Mesenchymal stem cell (in vitro differentiated cells and primary cell): ENCODE results near the gene TRAF2.

Source experiments
- DNase-seq: peaks from one replicate; pipeline ENCODE4 v3.0.0-alpha.2; 2013
- H2AFZ ChIP-seq: one replicate; pipeline ENCODE4 v1.6.1; 2013; ENCODE audit warnings: low read depth, mild to moderate bottlenecking, control low read depth, inconsistent platforms, low read length, moderate library complexity
- H2AK5ac ChIP-seq: 2 replicates; pipeline ENCODE4 v1.6.1; 2013; ENCODE audit warnings: low read length, moderate library complexity, mild to moderate bottlenecking, inconsistent platforms; ENCODE audit not compliant: severe bottlenecking
- H2BK120ac ChIP-seq: one replicate; pipeline ENCODE4 v1.6.1; 2013; ENCODE audit warnings: low read depth, mild to moderate bottlenecking, inconsistent platforms, low read length, moderate library complexity
- H2BK12ac ChIP-seq, 2 experiments: one replicate each; pipeline ENCODE4 v1.6.1; 2013; ENCODE audit warnings: inconsistent platforms in 2 of 2, low read length in 2 of 2, mild to moderate bottlenecking in 2 of 2, moderate library complexity in 2 of 2, control low read depth in 1 of 2
- H2BK15ac ChIP-seq: one replicate; pipeline ENCODE4 v1.6.1; 2013; ENCODE audit warnings: mild to moderate bottlenecking, low read depth, inconsistent platforms; ENCODE audit not compliant: poor library complexity, severe bottlenecking
- H2BK5ac ChIP-seq: 2 replicates; pipeline ENCODE4 v1.6.1; 2013; ENCODE audit warnings: low read depth, mild to moderate bottlenecking, low read length, control low read depth, inconsistent platforms; ENCODE audit not compliant: poor library complexity, severe bottlenecking
- H3K14ac ChIP-seq, 2 experiments: one replicate each; pipeline ENCODE4 v1.6.1; 2013; ENCODE audit warnings: inconsistent platforms in 2 of 2, low read length in 2 of 2, control low read depth in 1 of 2, mild to moderate bottlenecking in 1 of 2, moderate library complexity in 1 of 2
- H3K18ac ChIP-seq, 2 experiments: one replicate each; pipeline ENCODE4 v1.6.1; 2013; ENCODE audit warnings: inconsistent platforms in 2 of 2, low read length in 2 of 2, control low read depth in 1 of 2, low read depth in 1 of 2, mild to moderate bottlenecking in 1 of 2
- H3K23ac ChIP-seq, 2 experiments: one replicate each; pipeline ENCODE4 v1.6.1; 2013; ENCODE audit warnings: inconsistent platforms in 2 of 2, low read length in 2 of 2, mild to moderate bottlenecking in 2 of 2, moderate library complexity in 2 of 2, control low read depth in 1 of 2
- H3K27ac ChIP-seq: 2 replicates; pipeline ENCODE4 v1.5.1; 2013; ENCODE audit warnings: mild to moderate bottlenecking, moderate library complexity, low read length, control low read depth, inconsistent platforms; ENCODE audit not compliant: poor library complexity, severe bottlenecking
- H3K27me3 ChIP-seq, 2 experiments: 2 replicates each; pipeline versions ENCODE4 v1.6.1 to v1.7.0; 2013; ENCODE audit warnings: low read length in 2 of 2, mild to moderate bottlenecking in 2 of 2, moderate library complexity in 2 of 2, control low read depth in 1 of 2, inconsistent platforms in 1 of 2; ENCODE audit not compliant: control insufficient read depth in 1 of 2, insufficient read depth in 1 of 2
- H3K36me3 ChIP-seq, 2 experiments: 2 replicates each; pipeline versions ENCODE4 v1.6.1 to v1.7.0; 2013; ENCODE audit warnings: low read length in 2 of 2, control low read depth in 1 of 2, inconsistent platforms in 1 of 2, low read depth in 1 of 2, mild to moderate bottlenecking in 1 of 2; ENCODE audit not compliant: insufficient read depth in 2 of 2, control insufficient read depth in 1 of 2
- H3K4ac ChIP-seq, 2 experiments: one replicate each; pipeline ENCODE4 v1.6.1; 2013; ENCODE audit warnings: inconsistent platforms in 2 of 2, low read length in 2 of 2, mild to moderate bottlenecking in 2 of 2, moderate library complexity in 2 of 2, control low read depth in 1 of 2, low read depth in 1 of 2
- H3K4me1 ChIP-seq: 2 replicates; pipeline ENCODE4 v1.6.1; 2013; ENCODE audit warnings: low read depth, low read length, control low read depth; ENCODE audit not compliant: control insufficient read depth, insufficient read depth
- H3K4me2 ChIP-seq: 2 replicates; pipeline ENCODE4 v1.6.1; 2013; ENCODE audit warnings: low read length, mild to moderate bottlenecking, inconsistent platforms; ENCODE audit not compliant: poor library complexity, severe bottlenecking
- H3K4me3 ChIP-seq, 2 experiments: 2 replicates each; pipeline versions ENCODE4 v1.5.1 to v1.7.0; 2013; ENCODE audit warnings: low read length in 2 of 2, mild to moderate bottlenecking in 2 of 2, control low read depth in 1 of 2, low read depth in 1 of 2; ENCODE audit not compliant: insufficient read depth in 1 of 2
- H3K79me1 ChIP-seq: replicated peaks from 2 replicates; pipeline ENCODE4 v1.6.1; 2013; ENCODE audit warnings: mild to moderate bottlenecking, control low read depth, low read length, inconsistent platforms; ENCODE audit not compliant: poor library complexity, severe bottlenecking
- H3K9ac ChIP-seq: 2 replicates; pipeline ENCODE4 v1.7.0; 2013; ENCODE audit warnings: mild to moderate bottlenecking, low read length, moderate library complexity
- H3K9me3 ChIP-seq: 2 replicates; pipeline ENCODE4 v1.7.0; 2013; ENCODE audit warnings: mild to moderate bottlenecking, low read length; ENCODE audit not compliant: control insufficient read depth
- H4K8ac ChIP-seq: one replicate; pipeline ENCODE4 v1.6.1; 2013; ENCODE audit warnings: inconsistent platforms, mild to moderate bottlenecking, low read length, moderate library complexity
- H4K91ac ChIP-seq: one replicate; pipeline ENCODE4 v1.6.1; 2013; ENCODE audit warnings: mild to moderate bottlenecking, low read length, inconsistent platforms
- WGBS: methylation state at CpG from one replicate; pipeline ENCODE4 v1.1.7; 2013; ENCODE audit warnings: mixed read lengths; 5-methylcytosine and 5-hydroxymethylcytosine counted together

Gene TRAF2

GRCh38 chr9:136947955-136948510 is 61.7 kb downstream of the TRAF2 start:
- WGBS: 63% methylated on average over 13 of the region's 15 CpGs
- no peak overlapping the region for H2AFZ ChIP-seq

DNA sequence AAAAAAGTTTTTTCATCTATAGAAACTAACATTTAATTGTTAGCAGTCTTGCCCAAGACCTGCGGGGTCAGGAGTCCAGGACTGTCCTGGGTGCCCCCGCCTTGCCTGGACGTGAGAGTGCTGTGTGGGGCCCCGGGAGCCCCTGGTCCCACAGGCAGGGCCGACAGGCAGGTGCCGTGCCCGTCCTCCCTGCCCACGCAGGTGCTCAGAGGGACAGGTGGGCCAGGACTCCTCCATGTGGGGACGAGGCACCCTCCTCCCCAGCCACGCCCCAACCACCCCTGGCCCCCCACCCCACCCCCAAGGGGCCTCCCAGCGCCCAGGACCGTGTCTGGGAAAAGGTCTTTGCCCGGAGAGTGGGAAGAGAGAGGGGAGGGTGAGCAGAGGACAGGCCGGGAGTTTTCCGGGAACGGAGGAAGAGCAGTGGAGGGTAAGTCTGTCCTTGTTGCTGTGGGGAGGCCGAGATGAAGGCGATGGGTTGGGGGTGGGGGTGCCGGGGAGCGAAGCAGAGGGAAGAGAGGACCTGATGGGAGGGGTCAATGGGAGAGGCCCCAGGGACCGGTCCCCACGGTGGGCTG is 63.0 kb downstream of the TRAF2 start:
- Histone ChIP-seq H4K8ac (peak overlapping the region; percentile 62), H2BK5ac (no peak overlapping the region), H2BK15ac (no peak overlapping the region), H3K9me3 (no peaks in the 10 kb centered on the region), H3K4me3 (peak overlapping the region; percentile 67 to 72), H3K9ac (peak overlapping the region; percentile 22), H2BK120ac (peak overlapping the region; percentile 27), H3K27ac (no peak overlapping the region), H3K23ac (no peak overlapping the region), H3K27me3 (peaks cover 0 to 8% of the 10 kb centered on the region in 2 experiments), H3K4ac (no peak overlapping the region), H3K4me1 (peaks cover 29% of the 10 kb centered on the region), H3K79me1 (no peaks in the 10 kb centered on the region), H3K36me3 (no peaks in the 10 kb centered on the region), H3K4me2 (peak overlapping the region; percentile 60), H2AK5ac (no peak overlapping the region), H3K14ac (no peak overlapping the region), H2BK12ac (peak overlapping the region in 1 of 2 experiments; percentile 59), H4K91ac (peak overlapping the region; percentile 73), H3K18ac (peak overlapping the region; percentile 9 to 63), H2AFZ (peak overlapping the region; percentile 89)
- DNase-seq: no peak
- WGBS: 32% methylated on average over 12 of the region's 22 CpGs

More at GRCh38 chr9:136947955-136948510, 61.7 kb downstream of the TRAF2 start:
- no peak overlapping the region for H2BK15ac ChIP-seq
- H3K14ac ChIP-seq: no peak overlapping the region
- H3K4me1 ChIP-seq: peaks cover 31% of the 10 kb centered on the region
- H4K91ac ChIP-seq: no peak overlapping the region
- H2BK12ac ChIP-seq: peak overlapping the region in 1 of 2 experiments; percentile 24
- H3K9ac ChIP-seq: no peak overlapping the region
- H3K4me2 ChIP-seq: no peak overlapping the region
- DNase-seq: peak; percentile 23
- H3K36me3 ChIP-seq: peaks cover 0 to 9% of the 10 kb centered on the region in 2 experiments
- H3K23ac ChIP-seq: no peak overlapping the region
- H2BK120ac ChIP-seq: no peak overlapping the region
- no peak overlapping the region for H4K8ac ChIP-seq
- no peaks in the 10 kb centered on the region for H3K27me3 ChIP-seq
- no peak overlapping the region for H3K18ac ChIP-seq
- no peaks in the 10 kb centered on the region for H3K9me3 ChIP-seq
- H2AK5ac ChIP-seq: no peak overlapping the region
- no peak overlapping the region for H3K27ac ChIP-seq
- no peak overlapping the region for H3K4ac ChIP-seq
- no peaks in the 10 kb centered on the region for H3K79me1 ChIP-seq
- no peak overlapping the region for H3K4me3 ChIP-seq
- no peak overlapping the region for H2BK5ac ChIP-seq

- no peak overlapping the region for H2AK5ac ChIP-seq
- H3K36me3 ChIP-seq: no peaks in the 10 kb centered on the region
- H3K9ac ChIP-seq: peak overlapping the region; percentile 22
- no peak overlapping the region for H2BK5ac ChIP-seq
- H3K4me3 ChIP-seq: peak overlapping the region; percentile 67 to 72
- peak overlapping the region; percentile 9 to 46 for H3K18ac ChIP-seq
- H3K23ac ChIP-seq: no peak overlapping the region
- peak overlapping the region in 1 of 2 experiments; percentile 48 for H2BK12ac ChIP-seq
- no peak overlapping the region for H3K27ac ChIP-seq
- peak; percentile 82 for DNase-seq
- WGBS: 6% methylated on average over 62 of the region's 63 CpGs
- peak overlapping the region; percentile 20 for H4K91ac ChIP-seq
- H3K4ac ChIP-seq: no peak overlapping the region
- no peak overlapping the region for H3K14ac ChIP-seq
- H3K4me1 ChIP-seq: peaks cover 25% of the 10 kb centered on the region
- peak overlapping the region; percentile 89 for H2AFZ ChIP-seq
- H3K27me3 ChIP-seq: peaks cover 0 to 14% of the 10 kb centered on the region in 2 experiments
- H2BK120ac ChIP-seq: no peak overlapping the region
- H3K9me3 ChIP-seq: no peaks in the 10 kb centered on the region
- peak overlapping the region; percentile 60 for H3K4me2 ChIP-seq
- peak overlapping the region; percentile 47 for H4K8ac ChIP-seq
- H3K79me1 ChIP-seq: no peaks in the 10 kb centered on the region
- H2BK15ac ChIP-seq: peak overlapping the region; percentile 9
Measured at GRCh38 chr9:136949817-136950655, 63.7 kb downstream of the TRAF2 start.
